A549 (cell line): Measurements from ENCODE around the gene PPP2R2D. TPM values are rescaled to one million over a fixed set of nuclear protein-coding genes. Genes with fewer than 3 reads are reported as not detected.

ENCODE experiments used
- ATAC-seq, 2 experiments: fragments of 200-7000 bp in 1 of 2; fragments of >200 bp in 1 of 2; cut with Nextera tagmentation in 1 of 2; cut with Tn5 transposase in 1 of 2; 3 replicates each; pipeline versions ENCODE4 v1.8.0 to v1.9.1; 2018 to 2020; ENCODE audit warnings: mild to moderate bottlenecking in 1 of 2, moderate library complexity in 1 of 2
- CTCF ChIA-PET: fragments of 300-600 bp; sonication (Branson Sonifier 250); formaldehyde crosslinking; extraction: SDS; loops from one replicate; lab custom pipeline; 2021; ENCODE audit warnings: antibody characterized with exemption, inconsistent platforms; lab: Yijun Ruan, JAX
- POLR2A ChIA-PET: fragments of 350-600 bp; formaldehyde crosslinking; extraction: SDS; loops from one replicate; lab custom pipeline; 2021; ENCODE audit warnings: antibody characterized with exemption, inconsistent platforms; lab: Yijun Ruan, JAX
- DNase-seq, 2 experiments: peaks; one replicate each; pipeline versions ENCODE4 v3.0.0 to v3.0.0-alpha.2; 2011 to 2016; ENCODE audit warnings: low read depth in 1 of 2, low spot score in 1 of 2
- FAIRE-seq: peaks from 2 replicates; lab custom pipeline; 2011; peaks lifted over from hg19 to GRCh38; lab: Jason Lieb, UNC
- H3K27ac ChIP-seq, 2 experiments: fragments of >200 bp; sonication (Bioruptor Twin); formaldehyde crosslinking; 3 replicates each; pipeline ENCODE4 v1.5.1; 2016 to 2017
- H3K4me1 ChIP-seq: fragments of >200 bp; sonication (Bioruptor Twin); formaldehyde crosslinking; 3 replicates; pipeline ENCODE4 v1.6.1; 2016
- H3K4me2 ChIP-seq: fragments of >200 bp; sonication (Bioruptor Twin); formaldehyde crosslinking; 3 replicates; pipeline ENCODE4 v1.6.1; 2016
- H3K4me3 ChIP-seq: fragments of >200 bp; sonication (Bioruptor Twin); formaldehyde crosslinking; 3 replicates; pipeline ENCODE4 v1.5.1; 2016
- H3K9me3 ChIP-seq: fragments of >200 bp; sonication (Bioruptor Twin); formaldehyde crosslinking; 3 replicates; pipeline ENCODE4 v1.6.1; 2016
- BHLHE40 ChIP-seq: IDR thresholded peaks from 2 replicates; pipeline ENCODE4 v1.6.1; 2012; ENCODE audit warnings: low read depth, low read length, inconsistent platforms
- EP300 ChIP-seq, 2 experiments: fragments of >200 bp; sonication (Bioruptor Twin); formaldehyde crosslinking; IDR thresholded peaks; 2 replicates in 1 of 2; 3 replicates in 1 of 2; pipeline ENCODE4 v1.6.1; 2016 to 2017
- ESRRA ChIP-seq: fragments of 150-350 bp; IDR thresholded peaks from 2 replicates; pipeline ENCODE4 v1.6.1; 2014; ENCODE audit warnings: mild to moderate bottlenecking, low read length, borderline replicate concordance
- FOSB ChIP-seq: fragments of 250-450 bp; sonication (Bioruptor Pico); IDR thresholded peaks from 2 replicates; pipeline ENCODE4 v1.5.0; 2020; ENCODE audit warnings: mild to moderate bottlenecking, moderate library complexity
- FOSL2 ChIP-seq, 2 experiments: fragments of 450-650 bp in 1 of 2; fragments of >200 bp in 1 of 2; sonication (Bioruptor Twin) in 1 of 2; formaldehyde crosslinking; IDR thresholded peaks; 2 replicates each; pipeline versions ENCODE4 v1.5.0 to v1.6.1; 2016 to 2020; ENCODE audit warnings: mild to moderate bottlenecking in 1 of 2, moderate library complexity in 1 of 2
- FOXS1 ChIP-seq: fragments of 250-450 bp; sonication (Bioruptor Pico); IDR thresholded peaks from 2 replicates; pipeline ENCODE4 v1.5.0; 2020; ENCODE audit warnings: mild to moderate bottlenecking, moderate library complexity
- JUNB ChIP-seq: fragments of >200 bp; sonication (Bioruptor Twin); formaldehyde crosslinking; IDR thresholded peaks from 2 replicates; pipeline ENCODE4 v1.6.1; 2016
- MAFK ChIP-seq: fragments of 450-650 bp; IDR thresholded peaks from 2 replicates; pipeline ENCODE4 v1.6.1; 2014; ENCODE audit not compliant: partially characterized antibody
- PHF8 ChIP-seq: fragments of 200-600 bp; sonication (generic); IDR thresholded peaks from 2 replicates; pipeline ENCODE4 v1.6.1; 2016; ENCODE audit warnings: low read depth, mild to moderate bottlenecking, antibody characterized with exemption, moderate library complexity, borderline replicate concordance
- POLR2A ChIP-seq: IDR thresholded peaks from 2 replicates; pipeline ENCODE4 v1.6.1; 2012; ENCODE audit warnings: mild to moderate bottlenecking, low read length
- TP53 ChIP-seq: fragments of 250-450 bp; sonication (Bioruptor Pico); IDR thresholded peaks from 2 replicates; pipeline ENCODE4 v1.5.0; 2021; ENCODE audit warnings: mild to moderate bottlenecking, moderate library complexity
- WGBS: methylation state at CpG from one replicate; pipeline ENCODE4 v1.1.6; 2017; ENCODE audit errors: missing lambda C conversion rate; 5-methylcytosine and 5-hydroxymethylcytosine counted together
- polyA plus RNA-seq, 4 experiments: library from polyadenylated mRNA; depleted of rRNA in 3 of 4; stranded (reverse); fragments of >200 nt; fragmentation: RNase III in 1 of 4; extraction: RNeasy Plus Mini Kit Qiagen cat#74134 plus additional on column Dnase treatment in 1 of 4; gene quantifications; 2 replicates in 3 of 4; 3 replicates in 1 of 4; pipeline ENCODE4 v1.2.3, GENCODE V29; 2011 to 2017
- TF ChIP-seq, protein P1 (sequence below): fragments of >200 bp; sonication (Bioruptor Twin); formaldehyde crosslinking; IDR thresholded peaks from 3 replicates; pipeline ENCODE4 v1.5.1; 2016
- TF ChIP-seq, protein P2 (sequence below): IDR thresholded peaks from 2 replicates; pipeline ENCODE4 v1.6.1; 2012
- TF ChIP-seq, protein P3 (sequence below): fragments of >200 bp; sonication (Bioruptor Twin); formaldehyde crosslinking; IDR thresholded peaks from 3 replicates; pipeline ENCODE4 v1.6.1; 2016

PPP2R2D gene
- polyA plus RNA-seq, 2 of the 4 experiments (the other 2 are of a cell fraction) = 23.9 to 36.0 TPM

- TF ChIP-seq, protein P1, sequence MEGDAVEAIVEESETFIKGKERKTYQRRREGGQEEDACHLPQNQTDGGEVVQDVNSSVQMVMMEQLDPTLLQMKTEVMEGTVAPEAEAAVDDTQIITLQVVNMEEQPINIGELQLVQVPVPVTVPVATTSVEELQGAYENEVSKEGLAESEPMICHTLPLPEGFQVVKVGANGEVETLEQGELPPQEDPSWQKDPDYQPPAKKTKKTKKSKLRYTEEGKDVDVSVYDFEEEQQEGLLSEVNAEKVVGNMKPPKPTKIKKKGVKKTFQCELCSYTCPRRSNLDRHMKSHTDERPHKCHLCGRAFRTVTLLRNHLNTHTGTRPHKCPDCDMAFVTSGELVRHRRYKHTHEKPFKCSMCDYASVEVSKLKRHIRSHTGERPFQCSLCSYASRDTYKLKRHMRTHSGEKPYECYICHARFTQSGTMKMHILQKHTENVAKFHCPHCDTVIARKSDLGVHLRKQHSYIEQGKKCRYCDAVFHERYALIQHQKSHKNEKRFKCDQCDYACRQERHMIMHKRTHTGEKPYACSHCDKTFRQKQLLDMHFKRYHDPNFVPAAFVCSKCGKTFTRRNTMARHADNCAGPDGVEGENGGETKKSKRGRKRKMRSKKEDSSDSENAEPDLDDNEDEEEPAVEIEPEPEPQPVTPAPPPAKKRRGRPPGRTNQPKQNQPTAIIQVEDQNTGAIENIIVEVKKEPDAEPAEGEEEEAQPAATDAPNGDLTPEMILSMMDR = no peak
Measured at GRCh38 chr10:131981429-131982184, 80.8 kb downstream of the PPP2R2D start, which contains the start of gene BNIP3 (continued).

DNA sequence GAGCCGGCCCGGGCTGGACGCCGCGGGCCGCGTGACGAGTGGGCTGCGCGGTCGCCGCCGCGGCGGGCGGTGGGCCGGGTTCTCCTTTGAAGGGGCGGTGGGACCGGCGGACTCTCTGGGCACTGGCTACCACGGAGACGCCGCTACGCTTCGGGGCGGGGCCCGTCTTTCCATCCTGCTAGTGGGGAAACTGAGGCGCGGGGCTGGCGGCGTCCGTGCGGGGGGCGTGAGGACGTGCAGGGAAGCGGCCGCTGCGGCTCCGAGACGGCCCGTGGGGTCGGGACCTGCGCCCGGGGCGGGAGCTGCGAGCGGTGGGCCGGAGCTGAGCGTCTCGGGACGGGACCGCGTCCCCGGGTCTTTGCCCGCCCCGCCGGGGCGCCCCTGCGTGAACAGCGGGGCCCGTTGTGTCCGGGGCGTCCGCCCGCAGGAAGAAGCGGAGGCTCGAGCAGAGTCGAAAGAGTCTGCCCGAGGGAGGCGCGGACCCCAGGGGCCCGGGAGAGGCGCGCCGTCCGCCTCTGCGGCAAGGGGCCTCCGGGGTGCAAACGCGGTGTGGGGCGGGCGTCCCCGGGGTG lies 81.5 kb downstream of the PPP2R2D start:
- peak overlapping the region; percentile 96 for H3K4me2 ChIP-seq
- 6% methylated on average over 22 of the region's 83 CpGs for WGBS
- peak; percentile 67; the same call in 1 of the 2 replicates for TF ChIP-seq PHF8
- TF ChIP-seq, protein P2, sequence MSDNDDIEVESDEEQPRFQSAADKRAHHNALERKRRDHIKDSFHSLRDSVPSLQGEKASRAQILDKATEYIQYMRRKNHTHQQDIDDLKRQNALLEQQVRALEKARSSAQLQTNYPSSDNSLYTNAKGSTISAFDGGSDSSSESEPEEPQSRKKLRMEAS = peak; percentile 15; the same call in 1 of the 2 replicates
- peak; percentile 79 for TF ChIP-seq POLR2A
- no peak for TF ChIP-seq TP53
- TF ChIP-seq FOSB = no peak
- TF ChIP-seq, protein P3, sequence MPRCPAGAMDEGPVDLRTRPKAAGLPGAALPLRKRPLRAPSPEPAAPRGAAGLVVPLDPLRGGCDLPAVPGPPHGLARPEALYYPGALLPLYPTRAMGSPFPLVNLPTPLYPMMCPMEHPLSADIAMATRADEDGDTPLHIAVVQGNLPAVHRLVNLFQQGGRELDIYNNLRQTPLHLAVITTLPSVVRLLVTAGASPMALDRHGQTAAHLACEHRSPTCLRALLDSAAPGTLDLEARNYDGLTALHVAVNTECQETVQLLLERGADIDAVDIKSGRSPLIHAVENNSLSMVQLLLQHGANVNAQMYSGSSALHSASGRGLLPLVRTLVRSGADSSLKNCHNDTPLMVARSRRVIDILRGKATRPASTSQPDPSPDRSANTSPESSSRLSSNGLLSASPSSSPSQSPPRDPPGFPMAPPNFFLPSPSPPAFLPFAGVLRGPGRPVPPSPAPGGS = peak; percentile 69; the same call in 1 of the 3 replicates
- TF ChIP-seq ESRRA = no peak
- FAIRE-seq (no peak), ATAC-seq (peak in 1 of 2 experiments; percentile 21; a peak in 1 of 6 replicates), DNase-seq (peak in 1 of 2 experiments; percentile 28)
- H3K27ac ChIP-seq = peak overlapping the region; percentile 89 to 96
- H3K9me3 ChIP-seq = no peaks in the 10 kb centered on the region
- H3K4me3 ChIP-seq = peak overlapping the region; percentile 72
- H3K4me1 ChIP-seq = peaks cover 28% of the 10 kb centered on the region
- CTCF ChIA-PET = interaction anchor here (0.9 to 3.5 kb wide), 2 partner anchors 41 to 54 kb away, joined by 3 to 22 read pairs; no protein-coding TSS in a partner anchor
- POLR2A ChIA-PET = interaction anchor here (0.8 kb wide), 1 partner anchor 10 kb away, joined by 3 read pairs; no protein-coding TSS in a partner anchor

DNA sequence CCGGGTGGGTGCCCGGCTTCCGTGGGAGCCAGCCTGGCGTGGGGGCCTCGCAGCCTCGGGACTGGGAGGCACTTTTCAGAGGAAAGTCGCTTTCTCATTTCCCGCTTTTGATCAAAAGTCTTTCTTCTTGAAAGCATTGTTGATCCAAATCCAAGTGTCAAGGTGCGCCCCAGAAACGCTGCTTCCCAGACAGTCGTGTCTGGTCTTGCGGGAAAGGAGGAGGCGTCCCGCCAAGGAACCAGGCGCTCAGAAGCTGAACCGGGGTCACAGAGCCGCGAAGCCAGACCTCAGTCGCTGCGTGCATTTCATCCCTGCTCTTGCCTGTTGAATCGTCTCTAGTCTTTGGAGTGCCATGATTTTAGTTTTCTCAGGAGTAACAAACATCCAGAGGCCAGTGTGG lies 82.0 kb downstream of the PPP2R2D start:
- WGBS = 95% methylated on average over 21 of the region's 21 CpGs

DNA sequence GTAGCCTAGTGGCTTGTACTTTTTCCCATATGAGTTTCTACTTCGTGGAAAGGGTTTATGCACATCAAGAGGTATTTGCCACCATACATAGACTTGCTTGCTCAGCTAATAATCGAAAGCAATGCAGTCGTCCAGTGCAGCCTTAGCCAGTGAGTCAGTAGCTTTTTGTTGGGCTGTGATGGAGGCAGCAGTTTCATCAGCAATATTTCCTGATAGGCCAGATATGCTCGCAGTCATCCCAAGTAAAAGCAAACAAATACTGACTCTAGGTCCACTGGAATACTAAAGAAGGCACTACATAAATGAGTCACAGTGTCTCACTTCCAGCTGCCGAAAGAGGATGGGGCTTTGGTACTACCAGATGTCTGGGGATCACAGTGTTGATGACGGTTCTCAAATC lies 83.0 kb downstream of the PPP2R2D start:
- Histone ChIP-seq H3K9me3 (no peaks in the 10 kb centered on the region), H3K4me2 (peak overlapping the region; percentile 8), H3K27ac (no peak overlapping the region), H3K4me3 (no peak overlapping the region), H3K4me1 (peaks cover 24% of the 10 kb centered on the region)
- ChIA-PET CTCF (interaction anchor here (1.1 to 4.8 kb wide), 3 partner anchors 18 to 39 kb away, joined by 3 to 21 read pairs (median 3); no protein-coding TSS in a partner anchor), POLR2A (interaction anchor here (1.2 kb wide), 1 partner anchor 14 kb away, joined by 4 read pairs; no protein-coding TSS in a partner anchor)
- WGBS = 26% methylated on average over 6 of the region's 6 CpGs
- FAIRE-seq (no peak), ATAC-seq (peak; percentile 54 to 57), DNase-seq (peak; percentile 52 to 70)
- TF ChIP-seq TP53 (no peak), MAFK (peak; percentile 97), FOSL2 (IDR thresholded peaks at IDR 0.05) (no peak), FOSL2 (CRISPR knock-in tag; IDR thresholded peaks at IDR 0.05) (peak; percentile 44)

More for the DNA sequence above, 82.0 kb downstream of the PPP2R2D start:
- Histone ChIP-seq H3K4me3 (peak overlapping the region; percentile 72), H3K4me2 (peak overlapping the region; percentile 96), H3K27ac (peak overlapping the region; percentile 89 to 96), H3K4me1 (peaks cover 24% of the 10 kb centered on the region), H3K9me3 (no peaks in the 10 kb centered on the region)
- no peak for TF ChIP-seq JUNB
- TF ChIP-seq BHLHE40 = no peak
- TF ChIP-seq FOXS1 (CRISPR knock-in tag) = no peak
- no peak for TF ChIP-seq EP300 (IDR thresholded peaks at IDR 0.05)
- DNase-seq = no peak
- ChIA-PET POLR2A (no interaction called here), CTCF (interaction anchor here (1.2 to 4.8 kb wide), 3 partner anchors 17 to 40 kb away, joined by 3 to 22 read pairs (median 21); no protein-coding TSS in a partner anchor)
- FAIRE-seq = no peak
- ATAC-seq = no peak
